Measurements from ENCODE around the gene TENT4A.

GRCh38 chr5:6746244-6746643, 33.0 kb downstream of the TENT4A start:
- TF ChIP-seq, protein P1, sequence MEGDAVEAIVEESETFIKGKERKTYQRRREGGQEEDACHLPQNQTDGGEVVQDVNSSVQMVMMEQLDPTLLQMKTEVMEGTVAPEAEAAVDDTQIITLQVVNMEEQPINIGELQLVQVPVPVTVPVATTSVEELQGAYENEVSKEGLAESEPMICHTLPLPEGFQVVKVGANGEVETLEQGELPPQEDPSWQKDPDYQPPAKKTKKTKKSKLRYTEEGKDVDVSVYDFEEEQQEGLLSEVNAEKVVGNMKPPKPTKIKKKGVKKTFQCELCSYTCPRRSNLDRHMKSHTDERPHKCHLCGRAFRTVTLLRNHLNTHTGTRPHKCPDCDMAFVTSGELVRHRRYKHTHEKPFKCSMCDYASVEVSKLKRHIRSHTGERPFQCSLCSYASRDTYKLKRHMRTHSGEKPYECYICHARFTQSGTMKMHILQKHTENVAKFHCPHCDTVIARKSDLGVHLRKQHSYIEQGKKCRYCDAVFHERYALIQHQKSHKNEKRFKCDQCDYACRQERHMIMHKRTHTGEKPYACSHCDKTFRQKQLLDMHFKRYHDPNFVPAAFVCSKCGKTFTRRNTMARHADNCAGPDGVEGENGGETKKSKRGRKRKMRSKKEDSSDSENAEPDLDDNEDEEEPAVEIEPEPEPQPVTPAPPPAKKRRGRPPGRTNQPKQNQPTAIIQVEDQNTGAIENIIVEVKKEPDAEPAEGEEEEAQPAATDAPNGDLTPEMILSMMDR (conservative IDR thresholded peaks at IDR 0.05 in 1 of 2, IDR thresholded peaks at IDR 0.05 in 1 of 2; ENCODE audit: extremely low read depth in 1 of 2, insufficient read depth in 1 of 2, low read depth in 1 of 2, low read length in 2 of 2), result no peak
- no peak for TF ChIP-seq EZH2 (IDR thresholded peaks at IDR 0.05; ENCODE audit: borderline replicate concordance, low read length)

Data from mammary epithelial cell (primary cell).